GDM1 (cell line): Measurements from ENCODE around the gene KCNN3.

Experiments
- DNase-seq: peaks from one replicate; lab custom pipeline; 2025; lab: John Stamatoyannopoulos, UW

The KCNN3 gene

DNA sequence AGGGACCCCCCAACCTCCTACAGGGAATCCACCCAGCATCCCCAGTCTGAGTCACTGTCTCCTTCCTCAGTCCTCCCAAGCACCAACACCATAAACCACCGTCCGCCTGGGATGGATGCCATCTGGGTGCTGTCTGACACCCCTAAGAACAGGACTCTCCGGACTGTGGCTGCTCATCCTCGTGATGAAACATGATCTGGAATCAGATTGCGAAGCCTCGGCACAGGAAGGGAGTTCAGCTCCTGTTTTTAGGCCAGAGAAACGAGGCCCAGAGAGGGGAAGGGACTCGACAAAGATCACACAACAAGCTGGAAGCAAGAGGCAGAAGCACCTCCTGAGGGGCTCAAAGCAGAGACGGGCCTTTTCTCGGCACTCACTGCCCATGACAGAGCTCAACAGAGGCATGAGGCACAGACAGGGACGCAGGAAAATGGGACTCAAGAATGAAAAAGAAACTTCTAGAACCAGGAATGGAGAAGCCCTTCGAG is 8.4 kb downstream of the KCNN3 start:
- no peak for DNase-seq

DNA sequence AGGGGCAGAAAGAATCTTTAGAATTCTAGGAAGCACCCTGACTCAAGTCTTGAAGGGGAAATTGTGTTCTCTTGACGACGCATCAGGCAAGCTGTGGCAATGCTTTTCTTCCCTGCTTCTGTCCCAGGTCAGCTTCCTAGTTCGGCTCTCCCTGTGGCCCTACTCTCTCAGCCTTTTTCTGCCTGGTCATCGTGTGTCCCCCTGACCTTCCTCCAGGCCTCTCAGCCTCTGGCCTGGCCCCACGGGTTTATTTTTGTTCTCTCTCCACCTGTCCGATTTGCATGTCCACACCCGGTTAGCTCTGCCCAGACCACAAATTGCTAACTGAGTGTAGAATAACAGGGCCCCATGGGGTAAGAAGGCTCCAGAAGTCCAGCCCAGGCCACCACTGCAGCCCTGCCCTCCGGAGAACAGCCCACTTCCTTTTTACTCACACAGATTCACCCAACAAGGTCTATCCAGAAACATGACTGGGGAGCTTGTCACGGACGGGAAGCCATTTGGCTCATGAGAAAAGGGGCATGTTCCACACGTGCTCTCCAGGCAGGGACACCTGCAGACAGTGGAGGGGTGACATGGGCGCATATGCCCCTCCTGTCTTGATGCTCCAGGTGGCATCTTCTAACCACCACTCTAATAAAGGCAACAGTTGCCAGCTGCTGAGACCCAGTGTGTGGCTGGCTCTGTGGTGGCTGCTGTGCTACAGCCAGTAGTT is 9.8 kb downstream of the KCNN3 start:
- no peak for DNase-seq

DNA sequence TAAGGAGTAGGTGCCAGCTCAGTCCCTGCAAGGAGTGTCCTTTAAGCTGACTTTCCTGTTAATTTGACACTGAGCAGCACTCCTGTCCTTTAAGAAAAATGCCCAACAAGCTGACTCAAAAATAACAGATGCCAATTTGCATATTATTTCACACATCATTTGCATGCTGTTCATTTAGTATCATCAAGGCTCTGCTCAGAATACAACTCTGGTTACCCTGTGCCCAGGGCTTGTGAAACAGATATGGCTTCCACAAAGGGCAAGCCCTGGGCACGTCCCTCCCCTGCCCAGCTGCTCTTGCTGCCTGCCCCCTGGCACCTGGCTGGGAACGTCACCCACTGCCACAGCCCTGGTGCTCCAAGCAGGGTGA is 10.3 kb downstream of the KCNN3 start:
- DNase-seq = no peak

DNA sequence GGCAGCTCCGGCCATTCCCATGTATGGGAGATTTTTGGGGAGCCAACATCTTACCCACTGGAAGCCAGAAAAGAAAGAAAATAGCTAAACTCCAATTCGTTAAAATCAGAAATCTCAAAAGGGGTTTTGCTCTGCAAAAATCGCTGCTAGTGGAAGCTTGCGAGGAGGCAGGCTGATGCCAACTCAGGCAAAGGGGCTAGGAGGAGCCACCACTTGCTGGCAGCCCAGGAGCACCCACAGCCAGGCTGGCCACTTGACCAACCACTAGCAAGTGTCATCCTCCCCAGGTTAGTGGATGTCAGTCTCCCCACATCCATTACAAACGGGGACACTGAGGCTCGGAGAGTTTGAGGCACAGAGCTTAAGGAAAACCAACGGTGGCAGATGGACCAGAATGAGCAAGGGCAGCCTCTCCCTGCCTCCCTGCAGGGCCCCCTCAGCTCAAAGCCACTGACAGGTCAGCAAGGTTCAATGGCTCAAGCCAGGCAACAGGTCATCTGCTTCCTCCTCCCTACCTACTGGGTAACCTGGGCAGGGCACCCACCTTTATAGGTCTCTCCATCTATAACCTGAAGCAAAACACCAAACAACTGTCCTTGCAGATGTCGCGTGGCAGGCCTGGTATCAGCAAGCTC is 10.8 kb downstream of the KCNN3 start:
- no peak for DNase-seq

DNA sequence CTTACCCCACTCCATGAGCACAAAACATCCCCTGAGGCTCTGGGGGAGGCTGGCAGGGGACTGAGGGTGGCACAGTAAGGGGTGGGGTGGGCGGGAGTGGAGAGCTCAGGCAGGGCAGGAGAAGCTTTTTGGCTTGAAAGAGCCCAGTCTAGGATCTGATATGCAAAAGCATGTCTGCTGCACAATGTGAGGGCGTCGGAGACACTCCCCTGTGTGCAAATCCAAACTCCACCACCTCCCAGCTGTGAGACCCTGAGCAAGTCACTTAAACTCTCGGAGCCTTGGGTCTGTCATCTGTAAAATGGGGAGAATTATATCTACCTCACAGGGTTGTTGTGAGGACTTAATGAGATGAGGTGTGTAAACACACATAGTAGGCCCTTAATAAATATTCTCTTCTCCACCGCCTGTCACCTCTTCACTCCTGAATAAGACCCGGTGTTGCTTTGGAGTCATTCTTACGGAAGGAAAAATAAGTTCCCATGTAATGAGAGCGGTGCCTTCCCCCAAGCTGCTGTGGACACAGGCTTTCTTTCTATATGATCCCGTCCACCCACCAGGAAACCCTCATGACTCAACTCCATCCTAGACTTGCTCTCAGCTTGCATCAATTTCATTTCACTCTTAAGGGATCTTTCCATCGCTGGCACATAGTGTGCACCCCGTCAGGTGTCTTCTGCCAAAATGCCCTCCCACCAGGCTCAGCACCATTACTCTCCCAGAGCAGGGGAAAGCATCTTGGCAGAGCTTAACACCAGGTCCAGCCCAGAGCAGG is 12.5 kb downstream of the KCNN3 start:
- DNase-seq = no peak

DNA sequence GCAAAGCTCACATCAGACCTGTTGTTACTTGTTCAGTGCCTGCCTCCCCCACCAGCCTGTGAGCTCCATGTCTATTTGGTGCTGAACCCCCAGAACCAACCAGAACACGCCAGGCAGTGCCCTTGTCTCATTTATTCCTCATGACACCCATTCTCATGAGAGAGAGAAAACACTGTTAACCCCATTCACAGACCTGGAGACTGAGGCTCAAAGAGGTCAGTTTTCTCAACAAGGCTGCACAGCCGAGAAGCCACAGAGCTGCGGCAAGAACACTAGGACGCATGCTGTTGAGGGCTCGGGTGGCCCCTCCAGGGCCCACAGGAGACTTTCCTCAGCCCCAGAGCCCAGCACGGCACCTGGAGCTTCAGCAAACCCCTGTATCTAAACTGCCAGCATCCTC is 13.1 kb downstream of the KCNN3 start:
- no peak for DNase-seq

DNA sequence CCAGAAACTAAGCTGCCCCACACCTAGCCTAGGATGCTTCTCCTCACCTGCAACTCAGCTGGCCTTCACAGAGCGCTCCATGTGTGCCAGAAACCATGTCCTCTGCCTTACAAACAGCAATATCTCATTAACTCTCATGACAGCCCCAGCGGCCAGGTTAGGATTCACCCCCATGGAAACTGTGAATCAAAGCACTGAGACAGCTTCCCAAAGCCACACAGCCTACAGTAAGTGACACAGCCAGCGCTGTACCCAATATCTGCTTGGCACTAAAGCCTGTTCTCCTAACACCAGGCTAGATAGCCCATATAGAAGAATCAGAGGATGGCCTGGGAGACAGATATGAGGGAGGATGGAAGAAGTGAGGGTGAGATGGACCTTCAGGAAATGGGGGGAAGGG is 13.5 kb downstream of the KCNN3 start:
- DNase-seq = no peak

DNA sequence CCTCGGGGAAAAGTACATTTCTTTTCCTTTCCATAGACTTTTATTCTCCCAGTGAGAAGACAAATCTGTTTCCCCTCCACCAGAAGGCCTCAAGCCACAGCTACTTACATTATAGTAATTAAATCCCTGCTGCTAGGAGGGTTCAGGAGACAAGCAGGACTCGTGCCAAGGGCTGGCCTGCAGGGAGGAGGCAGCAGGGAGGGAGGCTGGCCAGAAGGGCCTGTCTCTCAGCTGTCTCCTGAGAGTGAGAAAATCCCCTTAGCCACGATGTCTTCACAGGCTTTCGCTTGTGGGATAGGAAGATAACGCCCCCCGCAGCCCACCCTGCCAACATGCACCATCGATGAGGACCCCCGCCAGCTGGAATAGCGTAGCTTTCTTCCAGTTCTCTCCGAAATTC is 14.0 kb downstream of the KCNN3 start:
- DNase-seq = no peak

DNA sequence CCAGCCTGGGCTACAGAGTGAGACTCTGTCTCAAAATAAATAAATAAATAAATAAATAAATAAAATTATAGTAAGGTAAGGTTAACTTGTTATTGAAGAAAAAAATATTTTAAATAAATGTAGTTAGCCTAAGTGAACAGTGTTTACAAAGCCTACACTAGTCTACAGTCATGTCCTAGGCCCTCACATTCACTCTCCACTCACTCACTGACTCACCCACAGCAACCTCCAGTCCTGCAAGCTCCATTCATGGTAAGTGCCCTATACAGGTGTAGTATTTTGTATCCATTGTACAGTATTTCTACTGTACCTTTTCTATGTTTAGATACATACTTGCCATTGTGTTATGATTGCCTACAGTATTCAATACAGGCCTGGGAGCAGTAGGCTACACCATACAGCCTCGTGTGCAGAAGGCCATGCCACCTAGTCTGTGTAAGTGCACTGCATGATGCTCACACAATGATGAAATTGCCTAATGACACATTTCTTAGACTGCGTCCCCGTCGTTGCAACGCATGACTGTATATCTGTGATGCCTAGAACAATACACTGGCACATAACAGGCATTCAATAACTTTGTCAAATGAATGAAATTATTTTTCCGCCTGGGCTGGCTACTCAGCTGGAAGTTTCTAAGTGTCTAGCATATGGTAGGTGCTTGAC is 14.8 kb downstream of the KCNN3 start:
- DNase-seq = no peak

DNA sequence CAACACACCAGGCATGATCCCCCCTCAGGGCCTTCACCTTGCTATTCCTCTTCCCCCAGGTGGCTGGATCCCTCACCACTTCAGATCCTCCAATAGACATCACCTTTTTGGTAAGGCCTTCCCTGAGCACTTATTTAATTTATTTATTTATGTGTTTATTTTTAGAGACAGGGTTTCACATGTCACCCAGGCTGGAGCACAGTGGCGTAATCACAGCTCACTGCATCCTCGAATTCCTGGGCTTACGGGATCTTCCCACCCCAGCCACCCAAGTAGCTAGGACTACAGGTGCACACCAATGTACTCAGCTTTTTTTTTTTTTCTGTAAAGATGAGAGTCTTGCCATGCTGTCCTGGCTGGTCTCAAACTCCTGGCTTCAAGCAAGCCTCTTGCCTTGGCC is 17.2 kb downstream of the KCNN3 start:
- DNase-seq = no peak

DNA sequence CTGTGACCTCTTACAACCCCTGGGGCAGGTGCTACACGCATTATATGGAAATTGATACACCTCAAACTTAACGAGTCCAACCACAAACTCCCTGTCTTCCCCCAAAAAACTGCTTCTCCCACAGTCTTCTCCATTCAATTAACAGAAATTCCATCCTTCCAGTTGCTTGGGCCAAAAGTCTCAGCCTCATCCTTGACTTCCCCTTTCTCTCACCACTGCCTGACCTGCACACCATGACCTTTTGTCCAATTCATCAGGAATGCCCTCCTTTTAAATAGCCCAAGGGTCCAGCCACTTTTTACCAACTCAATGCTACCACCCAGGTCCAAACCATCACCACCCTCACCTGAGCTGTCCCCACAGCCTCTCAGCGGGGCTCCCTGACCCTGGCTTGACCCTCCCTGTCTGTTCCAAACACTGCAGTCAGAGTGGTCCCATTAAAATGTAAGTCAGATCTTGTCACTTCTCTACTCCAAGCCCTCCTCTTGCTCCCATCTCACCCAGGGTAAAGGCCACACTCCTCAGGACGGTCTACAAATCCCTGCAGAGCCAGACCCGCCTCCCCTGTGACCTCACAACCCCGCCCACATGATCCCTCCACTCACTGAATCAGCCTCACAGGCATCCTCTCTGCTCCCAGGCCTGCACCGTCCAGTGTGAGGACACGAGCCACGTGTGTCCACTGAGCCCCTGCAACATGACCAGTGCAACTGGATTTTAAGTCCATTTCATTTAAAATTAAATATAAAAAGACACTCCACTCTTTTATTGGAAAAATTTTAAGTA is 18.5 kb downstream of the KCNN3 start:
- DNase-seq = no peak

DNA sequence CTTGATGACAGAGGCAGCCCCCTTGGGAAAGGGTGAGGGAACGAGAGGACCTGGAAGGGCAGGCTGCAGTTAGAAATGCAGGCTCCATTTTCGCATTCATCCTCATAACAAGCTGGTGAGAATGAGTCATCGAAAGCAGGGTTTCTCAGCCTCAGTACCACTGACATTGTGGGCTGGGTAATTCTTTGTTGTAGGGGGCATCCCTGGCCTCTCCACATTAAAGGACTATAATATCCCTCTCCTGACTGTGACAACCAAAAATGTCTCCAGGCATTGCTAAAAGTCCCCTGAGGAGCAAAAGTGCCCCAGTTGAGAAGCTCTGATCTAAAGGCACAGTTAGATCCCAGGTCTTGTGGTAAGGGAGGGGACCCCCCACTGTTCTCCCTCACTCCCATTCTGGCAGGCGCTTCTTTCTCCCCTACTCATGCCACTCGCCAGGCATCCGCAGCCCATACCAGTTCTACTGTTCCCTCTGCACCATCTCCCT is 20.4 kb downstream of the KCNN3 start:
- DNase-seq = no peak

DNA sequence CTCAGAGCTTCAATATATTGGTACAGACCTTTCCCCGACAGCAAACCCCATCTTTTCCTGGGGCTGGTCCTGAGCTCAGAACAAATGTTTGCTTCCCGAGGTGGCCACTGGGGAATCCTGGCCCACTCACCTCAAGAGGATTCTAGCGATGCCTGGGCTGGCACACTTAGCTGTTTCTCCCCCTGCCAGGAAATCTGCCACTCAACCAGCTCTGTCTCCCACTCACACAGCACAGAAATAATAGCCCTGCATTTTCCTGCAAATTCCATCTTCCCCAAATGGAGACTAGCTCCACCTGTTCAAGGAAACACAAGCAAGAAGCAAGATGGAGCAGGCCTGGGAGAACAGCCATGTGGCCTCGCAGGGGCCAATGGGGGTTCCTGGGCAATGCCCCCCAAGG is 21.1 kb downstream of the KCNN3 start:
- no peak for DNase-seq

DNA sequence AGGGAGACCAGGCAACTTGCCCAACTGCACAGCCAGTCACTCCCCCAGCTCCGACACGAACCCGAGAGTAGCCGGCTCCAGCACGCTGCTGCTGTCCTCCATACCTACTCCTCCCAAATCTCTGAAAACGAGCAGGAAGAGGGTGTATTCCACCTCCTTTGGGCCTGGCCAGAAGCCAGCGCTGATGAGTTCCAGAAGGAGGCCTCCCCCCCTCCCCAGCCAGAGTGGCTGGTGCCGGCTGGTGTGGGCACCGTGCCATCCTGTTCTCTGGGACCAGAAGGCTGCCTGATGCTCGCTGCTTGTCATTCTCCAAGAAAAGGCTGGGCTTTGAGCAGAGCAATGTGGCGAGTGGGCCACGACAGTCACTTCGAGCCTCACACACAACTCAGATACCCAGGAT is 22.2 kb downstream of the KCNN3 start:
- no peak for DNase-seq

DNA sequence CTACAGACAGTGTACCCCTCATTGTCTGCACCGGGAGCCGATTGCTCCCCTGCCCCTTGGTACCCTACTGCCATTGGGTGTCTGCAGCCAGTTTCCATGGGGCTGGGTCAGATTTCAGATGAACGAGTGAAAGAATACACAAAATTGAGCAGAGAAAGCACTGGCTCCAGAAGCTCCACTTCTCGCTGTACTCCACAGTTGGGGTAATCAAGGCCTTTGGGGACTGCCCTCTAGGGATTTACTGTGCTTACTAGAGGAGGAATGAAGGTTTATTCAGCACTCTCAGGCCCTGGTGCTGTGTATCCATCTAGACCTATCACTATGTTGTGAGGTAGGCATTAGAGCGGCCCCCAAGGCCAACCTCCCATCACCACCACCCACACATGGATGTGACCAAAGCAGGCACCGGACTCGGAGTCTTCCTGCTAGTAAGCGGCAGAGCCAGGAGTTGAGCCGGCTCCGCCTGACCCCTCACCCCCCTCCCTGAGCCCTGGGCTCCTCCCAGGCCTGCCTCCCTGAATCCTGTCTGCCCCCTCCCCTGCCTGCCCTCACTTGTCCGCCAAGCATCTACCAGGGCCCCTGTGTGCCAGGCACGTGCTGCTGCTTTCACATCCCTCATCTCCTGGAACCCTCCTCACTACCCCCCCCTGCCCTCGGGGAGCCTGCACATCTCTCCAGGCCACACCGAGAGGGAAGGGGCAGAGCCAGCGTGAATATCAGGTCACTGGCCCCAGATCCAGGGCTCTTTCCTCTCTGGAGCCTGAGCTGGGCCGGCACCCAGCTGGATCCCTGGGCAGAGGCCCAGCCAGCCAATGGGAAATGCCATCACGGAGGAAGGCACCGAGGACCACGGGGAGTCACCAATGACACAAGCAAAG is 23.3 kb downstream of the KCNN3 start:
- DNase-seq = no peak

DNA sequence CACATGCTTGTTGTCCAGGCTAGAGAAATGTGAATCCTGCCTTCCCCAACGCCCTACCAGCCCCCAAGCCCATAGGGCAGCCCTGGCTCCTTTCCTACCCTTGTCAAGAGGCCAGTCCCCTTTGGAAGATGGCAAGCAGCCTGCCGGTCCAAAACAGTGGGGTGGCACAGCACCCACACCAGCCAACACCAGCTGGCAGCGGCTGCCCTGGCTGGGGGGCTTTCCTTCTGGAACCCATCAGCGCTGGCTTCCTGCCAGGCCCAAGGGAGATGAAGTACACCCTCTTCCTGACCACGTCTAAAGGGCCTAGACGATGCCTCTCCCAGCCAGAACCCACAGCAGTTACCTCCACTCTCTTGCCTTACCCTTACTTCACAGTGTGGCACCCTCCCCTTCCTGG is 24.2 kb downstream of the KCNN3 start:
- no peak for DNase-seq

DNA sequence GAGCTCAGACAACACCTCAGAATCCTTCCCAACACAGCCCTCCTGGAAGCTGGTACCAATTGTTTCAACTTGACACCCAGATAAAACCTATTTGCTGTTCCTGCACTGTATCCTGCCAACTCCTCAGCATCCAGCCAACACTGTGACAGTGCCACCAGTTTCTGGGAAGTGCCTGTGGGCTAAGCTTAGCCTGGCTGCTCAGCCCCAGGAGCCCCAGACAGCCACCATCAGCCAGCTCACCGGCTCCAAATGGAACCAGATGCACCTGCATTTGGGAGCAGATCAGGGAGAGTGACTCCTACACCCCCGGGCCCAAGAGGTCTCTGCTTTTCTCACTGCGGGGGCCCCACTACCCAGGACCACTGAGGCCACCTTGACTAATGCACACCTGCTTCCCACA is 24.9 kb downstream of the KCNN3 start:
- no peak for DNase-seq

DNA sequence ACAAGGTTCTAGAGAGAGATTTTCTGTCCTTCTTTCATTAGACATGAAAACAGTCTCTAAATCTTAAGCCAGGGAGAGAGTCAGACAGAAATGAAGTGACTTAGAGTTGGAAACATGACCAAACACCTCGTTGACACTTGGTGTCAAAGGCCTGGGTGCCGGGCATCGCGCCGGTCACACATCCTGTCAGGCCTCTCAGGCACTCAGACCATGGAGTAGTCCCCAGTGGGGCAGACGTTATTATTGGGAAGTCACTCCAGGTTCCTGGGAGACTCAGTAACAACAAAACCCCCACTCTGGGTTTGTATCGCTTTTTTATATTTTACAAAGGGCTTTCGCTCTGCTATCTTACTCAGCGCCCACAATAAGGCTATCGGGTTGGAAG is 25.8 kb downstream of the KCNN3 start:
- DNase-seq = no peak

DNA sequence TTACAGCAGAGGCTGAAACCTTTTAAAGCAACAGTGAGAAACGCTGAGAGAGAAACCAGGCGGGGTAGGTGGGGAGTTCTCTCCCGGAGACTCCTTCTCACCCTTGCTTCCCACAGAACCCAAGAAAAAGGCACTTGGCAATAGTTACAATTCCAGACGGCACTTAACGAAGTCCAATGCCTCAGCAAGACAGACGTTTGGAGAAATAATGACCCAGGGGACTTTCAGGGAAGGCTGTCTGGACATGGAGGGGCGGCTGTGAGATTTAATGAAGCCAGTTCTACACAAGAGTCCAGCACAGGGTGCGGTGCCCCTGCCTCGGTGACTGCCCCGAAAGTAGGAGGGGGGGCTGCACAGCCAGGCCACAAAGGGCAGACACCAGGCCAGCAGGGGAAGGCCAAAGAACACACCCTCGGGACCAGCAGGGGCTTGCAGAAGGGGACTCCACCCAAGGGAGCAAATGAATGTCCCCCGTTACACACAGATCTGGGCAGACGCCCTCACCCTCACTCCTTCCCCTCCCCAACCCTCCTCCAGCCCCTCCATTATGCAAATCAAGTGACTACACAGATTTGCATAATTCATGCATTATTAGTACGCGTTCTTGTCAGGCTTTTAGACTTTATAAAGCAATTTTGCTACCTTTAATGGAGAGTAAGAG is 26.3 kb downstream of the KCNN3 start:
- DNase-seq = no peak

DNA sequence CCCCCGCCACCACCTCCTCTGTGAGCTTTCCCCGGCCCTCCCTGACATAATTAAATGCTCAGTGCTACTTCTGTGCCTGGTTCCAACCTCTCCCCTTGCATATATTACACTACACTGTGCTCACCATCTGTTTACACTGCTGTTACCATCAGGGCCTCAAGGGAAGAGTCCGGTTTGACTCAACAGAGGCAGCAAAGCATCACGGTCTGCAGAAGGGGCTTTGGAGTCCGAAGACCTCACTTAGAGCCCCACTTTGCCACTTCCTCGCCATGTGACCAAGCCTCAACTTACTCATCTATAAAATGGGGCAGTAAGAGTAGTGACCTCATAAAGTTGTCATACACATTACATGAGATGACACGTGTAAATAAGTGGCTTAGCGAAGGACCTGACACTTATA is 27.4 kb downstream of the KCNN3 start:
- DNase-seq = no peak
